Measurements from ENCODE around the gene PDE9A. TPM values are rescaled to one million over a fixed set of nuclear protein-coding genes. Genes with fewer than 3 reads are reported as not detected.

PDE9A gene
- total RNA-seq, 4 donors from 2014 or later: 2.4 to 9.0 (median 3.7) TPM

DNA sequence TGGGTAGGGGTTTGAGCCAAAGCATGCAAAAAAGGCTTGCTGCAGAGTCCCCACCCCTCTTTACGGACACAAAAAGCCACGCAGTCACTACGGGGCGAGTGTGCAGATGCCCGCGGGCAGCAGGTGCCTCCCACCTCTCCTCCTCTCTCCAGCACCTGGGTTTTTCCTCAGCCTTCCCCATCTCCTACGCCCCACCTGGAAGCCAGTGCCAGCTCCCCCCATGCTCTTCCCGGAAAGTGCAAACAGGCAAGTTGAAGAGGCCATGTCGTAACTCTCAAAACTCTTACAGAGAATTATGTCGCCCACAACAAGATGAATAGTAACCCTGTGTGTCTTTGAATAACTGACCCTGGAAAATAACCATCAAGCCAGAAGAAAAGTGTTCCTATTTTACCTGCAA lies 82.5 kb downstream of the PDE9A start:
- TF ChIP-seq CTCF (IDR thresholded peaks at IDR 0.05; ENCODE audit: low read depth): no peak

GRCh38 chr21:42736646-42737350 lies 83.4 kb downstream of the PDE9A start:
- TF ChIP-seq CTCF (IDR thresholded peaks at IDR 0.05; ENCODE audit: low read depth): no peak

DNA sequence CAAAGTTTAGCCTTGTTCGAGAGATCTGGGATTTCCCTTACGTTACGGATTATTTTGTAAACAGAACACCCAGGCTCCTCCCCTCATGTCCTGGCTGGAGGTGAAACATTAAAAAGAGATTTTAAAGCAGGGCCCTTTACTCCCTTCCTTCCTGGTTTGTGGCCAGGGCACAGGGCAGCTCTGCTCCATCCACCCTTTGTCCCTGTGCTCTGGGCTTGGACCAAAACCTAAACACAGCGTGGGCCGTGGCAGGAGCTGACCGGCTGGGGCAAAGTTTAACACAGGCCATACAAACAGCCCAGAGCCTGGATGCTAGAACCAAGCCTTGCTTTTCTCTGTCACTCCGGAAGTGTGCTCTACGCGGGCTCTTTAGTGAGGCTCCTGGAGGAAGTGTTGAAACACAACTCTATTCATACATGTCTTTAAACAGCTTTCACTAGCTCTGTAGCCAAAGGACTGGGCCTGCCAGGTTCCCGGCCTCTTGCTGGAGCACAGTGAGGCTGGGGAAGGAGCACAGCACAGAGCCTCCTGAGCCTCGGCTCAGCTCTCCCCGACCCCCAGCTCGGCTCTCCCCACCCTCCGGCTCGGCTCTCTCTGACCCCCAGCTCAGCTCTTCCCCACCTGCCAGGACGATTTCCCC lies 84.7 kb downstream of the PDE9A start:
- TF ChIP-seq CTCF (IDR thresholded peaks at IDR 0.05; ENCODE audit: low read depth): no peak

DNA sequence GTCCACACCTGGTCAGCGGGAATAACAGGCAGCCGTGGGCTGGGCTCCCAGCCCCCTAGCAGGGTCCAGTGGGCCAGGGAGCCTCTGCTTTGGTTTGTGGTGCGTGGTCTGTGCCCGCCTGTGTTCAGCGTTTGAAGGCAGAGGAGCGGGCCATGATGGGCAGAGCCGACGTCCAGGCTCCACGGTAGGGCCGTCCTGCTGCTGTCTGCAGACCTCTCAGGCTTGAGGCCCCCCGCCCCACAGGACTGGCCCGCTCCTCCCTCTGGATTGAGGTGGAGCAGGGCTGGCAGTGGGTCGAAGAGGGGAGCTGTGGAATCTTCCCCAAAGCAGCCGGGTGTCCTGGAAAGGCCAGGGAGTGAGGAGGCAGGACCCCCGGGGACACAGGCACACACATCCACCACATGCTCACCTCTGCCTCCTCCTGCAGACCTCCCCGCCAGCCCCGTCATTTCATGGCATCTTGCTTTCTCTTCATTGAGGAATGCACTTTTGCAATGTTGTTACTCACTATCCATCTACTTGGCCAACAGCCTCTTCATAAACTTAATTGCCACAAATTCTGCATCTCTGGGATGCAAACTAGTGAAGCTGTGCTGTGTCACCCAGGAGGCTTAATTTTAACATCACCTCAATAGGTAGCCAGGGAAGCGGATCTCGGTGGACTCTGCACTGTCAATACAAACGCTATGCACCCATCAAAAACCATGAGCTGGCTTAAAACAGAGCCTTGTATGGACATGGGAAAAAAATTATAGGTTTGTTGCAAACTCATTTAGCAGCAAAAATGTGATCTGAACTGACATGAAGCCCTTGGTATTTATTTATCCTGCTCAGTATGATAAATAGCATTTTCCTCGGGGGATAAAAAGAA lies 85.9 kb downstream of the PDE9A start:
- no peak for TF ChIP-seq CTCF (IDR thresholded peaks at IDR 0.05; ENCODE audit: low read depth)

DNA sequence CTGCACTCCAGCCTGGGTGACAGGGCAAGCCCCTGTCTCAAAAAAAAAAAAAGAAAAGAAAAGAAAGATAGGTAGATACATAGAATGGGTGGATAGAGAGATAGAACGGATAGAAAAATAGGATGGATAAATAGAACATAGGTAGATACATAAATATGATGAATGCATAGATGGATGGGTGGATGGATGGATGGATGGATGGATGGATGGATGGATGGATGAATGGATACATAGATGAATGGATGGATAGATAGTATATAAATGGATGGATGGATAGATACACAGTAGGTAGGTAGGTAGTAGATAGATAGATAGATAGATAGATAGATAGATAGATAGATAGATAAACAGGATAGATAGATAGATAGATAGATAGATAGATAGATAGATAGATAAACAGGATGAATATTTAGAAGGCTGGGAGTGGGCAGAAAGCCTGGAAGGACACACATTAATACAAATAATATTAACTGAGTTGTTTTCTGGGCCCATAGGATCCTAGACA lies 87.0 kb downstream of the PDE9A start:
- no peak for TF ChIP-seq CTCF (IDR thresholded peaks at IDR 0.05; ENCODE audit: low read depth)

DNA sequence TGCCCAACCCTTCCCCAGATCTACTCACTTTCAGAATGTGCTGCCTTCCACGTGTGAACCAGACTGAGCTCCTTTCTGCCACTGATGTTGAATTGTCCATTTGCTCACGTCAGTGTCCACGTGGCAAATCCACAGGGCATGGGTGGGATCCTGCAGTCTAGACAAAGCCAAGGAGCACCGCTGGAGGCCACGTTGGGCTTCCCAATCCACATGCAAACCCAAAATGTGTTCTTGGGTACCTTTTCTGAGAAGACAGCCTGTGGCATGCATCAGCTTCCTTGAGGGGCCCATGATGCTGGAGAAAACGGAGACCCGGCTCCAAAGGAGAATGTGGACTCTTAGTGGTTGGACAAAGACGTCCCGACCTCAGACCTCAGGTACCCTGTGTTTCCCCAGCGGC lies 87.6 kb downstream of the PDE9A start:
- no peak for TF ChIP-seq CTCF (IDR thresholded peaks at IDR 0.05; ENCODE audit: low read depth)
